Bronchial epithelial cell (primary cell): Measurements from ENCODE around the gene MTA1. TPM values are rescaled to one million over a fixed set of nuclear protein-coding genes. Genes with fewer than 3 reads are reported as not detected.

ENCODE experiments used
- DNase-seq: peaks from one replicate; pipeline ENCODE4 v3.0.0-alpha.2; 2010; ENCODE audit warnings: low read depth
- FAIRE-seq: peaks from 2 replicates; lab custom pipeline; 2011; peaks lifted over from hg19 to GRCh38; lab: Jason Lieb, UNC
- H3K27me3 ChIP-seq: 2 replicates; pipeline ENCODE4 v1.5.1; 2011; ENCODE audit warnings: low read length; ENCODE audit not compliant: control insufficient read depth, insufficient read depth
- H3K36me3 ChIP-seq: 2 replicates; pipeline ENCODE4 v1.5.1; 2011; ENCODE audit warnings: low read length; ENCODE audit not compliant: control insufficient read depth, insufficient read depth
- H3K4me3 ChIP-seq: 2 replicates; pipeline ENCODE4 v1.5.1; 2011; ENCODE audit warnings: mild to moderate bottlenecking, low read depth, low read length, control low read depth
- CTCF ChIP-seq: IDR thresholded peaks from 2 replicates; pipeline ENCODE4 v1.5.1; 2011; ENCODE audit warnings: mild to moderate bottlenecking, moderate library complexity, low read length, control low read depth, inconsistent platforms; ENCODE audit not compliant: insufficient read depth, severe bottlenecking
- total RNA-seq: library from RNA; depleted of rRNA; stranded (reverse); fragments of >200 nt; gene quantifications from 2 replicates; pipeline ENCODE4 v1.2.1, GENCODE V29; 2014

The MTA1 gene
- total RNA-seq, 1 donor from 2014 or later, result 25.5 TPM

DNA sequence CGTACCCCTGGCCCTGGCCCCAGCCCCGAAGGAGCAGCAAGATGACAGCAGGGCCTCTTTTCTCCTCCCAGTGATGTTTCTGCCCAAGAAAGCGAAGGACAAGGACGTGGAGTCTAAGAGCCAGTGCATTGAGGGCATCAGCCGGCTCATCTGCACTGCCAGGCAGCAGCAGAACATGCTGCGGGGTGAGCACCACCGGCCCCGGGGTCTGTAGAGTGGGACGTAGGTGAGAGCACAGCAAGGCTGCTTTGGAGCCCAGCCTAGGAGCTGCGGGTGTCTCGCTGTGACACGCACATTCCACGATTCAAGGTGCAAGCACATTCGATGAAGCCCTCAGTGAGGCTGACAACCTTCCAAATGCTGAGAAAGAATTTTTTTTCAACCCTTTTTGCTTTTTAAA, 26.5 kb upstream of the MTA1 start:
- FAIRE-seq, result no peak
- H3K4me3 ChIP-seq, result no peak overlapping the region
- DNase-seq, result no peak
- TF ChIP-seq CTCF, result no peak
- no peaks in the 10 kb centered on the region for H3K27me3 ChIP-seq
- peaks cover 4% of the 10 kb centered on the region for H3K36me3 ChIP-seq

GRCh38 chr14:105394714-105395537, 24.7 kb upstream of the MTA1 start:
- Histone ChIP-seq H3K36me3 (peaks cover 10% of the 10 kb centered on the region), H3K27me3 (no peaks in the 10 kb centered on the region), H3K4me3 (no peak overlapping the region)
- FAIRE-seq (no peak), DNase-seq (no peak)
- no peak for TF ChIP-seq CTCF

- DNase-seq (no peak), FAIRE-seq (no peak)
- Histone ChIP-seq H3K27me3 (no peaks in the 10 kb centered on the region), H3K36me3 (peaks cover 14% of the 10 kb centered on the region), H3K4me3 (no peak overlapping the region)
- TF ChIP-seq CTCF, result no peak
Measured at GRCh38 chr14:105395538-105395854, 24.1 kb upstream of the MTA1 start.

DNA sequence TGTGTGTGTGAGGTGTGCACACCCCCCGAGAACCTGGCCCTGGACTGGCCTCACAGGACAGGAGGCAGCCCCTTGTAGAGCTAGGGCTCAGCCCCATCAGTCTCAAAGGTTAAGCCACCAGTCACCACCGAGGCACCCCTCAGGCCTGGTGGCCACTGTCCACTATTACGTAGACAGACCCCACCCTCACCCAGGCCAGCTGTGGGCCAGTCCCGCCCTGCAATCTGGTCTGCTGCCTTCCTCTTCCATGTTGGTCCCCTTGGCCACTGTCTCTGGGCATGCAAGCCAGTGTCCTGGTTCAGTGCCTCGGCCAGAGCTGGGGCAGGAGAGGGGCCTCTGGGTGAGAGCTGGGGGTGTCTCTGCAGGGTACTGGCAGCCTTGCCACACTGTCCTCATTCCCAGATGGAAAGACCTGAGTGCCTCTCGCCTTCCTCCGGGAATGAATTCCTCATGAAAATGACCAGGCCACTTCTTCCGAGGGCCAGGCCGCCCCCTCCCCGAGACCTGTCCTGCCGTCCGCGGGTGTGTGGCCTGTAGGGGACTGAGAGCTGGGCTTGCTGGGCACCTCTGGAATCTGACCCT, 22.2 kb upstream of the MTA1 start:
- Histone ChIP-seq H3K27me3 (no peaks in the 10 kb centered on the region), H3K36me3 (peaks cover 17% of the 10 kb centered on the region), H3K4me3 (peak overlapping the region; percentile 83)
- DNase-seq (no peak), FAIRE-seq (no peak)
- no peak for TF ChIP-seq CTCF

- TF ChIP-seq CTCF, result no peak
- DNase-seq, result peak; percentile 8
- H3K36me3 ChIP-seq, result peaks cover 14% of the 10 kb centered on the region
- H3K4me3 ChIP-seq, result peak within 1 kb of the TSS; percentile 83
- no peaks in the 10 kb centered on the region for H3K27me3 ChIP-seq
- no peak for FAIRE-seq
Measured at GRCh38 chr14:105398044-105398725, 21.4 kb upstream of the MTA1 start, which contains the start of gene TEX22. TEX22 (plus strand) TSS chr14:105398538; CDS start chr14:105399341, 803 bp downstream.
